NCI-H1092 treated with DMSO at 0.1 percent for 48 hours (cell line): ENCODE data around the gene MAST4.
"Not testable (repeated sequence)": the region's sequence is repeated elsewhere in the genome, so short reads cannot be mapped to it uniquely, and the experiment has no call there.

ENCODE experiments used
- DNase-seq: peaks from one replicate; lab custom pipeline; 2025; lab: John Stamatoyannopoulos, UW

Gene MAST4

GRCh38 chr5:66810151-66810550, 214.0 kb downstream of the MAST4 start:
- no peak for DNase-seq

GRCh38 chr5:66810848-66811261, 214.7 kb downstream of the MAST4 start:
- DNase-seq: no peak

GRCh38 chr5:66812291-66812690, 216.1 kb downstream of the MAST4 start:
- DNase-seq: no peak

GRCh38 chr5:66813306-66813705, 217.1 kb downstream of the MAST4 start:
- no peak for DNase-seq

GRCh38 chr5:66814146-66814991, 218.2 kb downstream of the MAST4 start:
- peak; percentile 10 for DNase-seq

GRCh38 chr5:66818304-66818934, 222.2 kb downstream of the MAST4 start:
- no peak for DNase-seq

GRCh38 chr5:66818935-66819328, 222.7 kb downstream of the MAST4 start:
- no peak for DNase-seq

GRCh38 chr5:66820630-66821207, 224.5 kb downstream of the MAST4 start:
- no peak for DNase-seq

GRCh38 chr5:66821688-66822429, 225.7 kb downstream of the MAST4 start:
- no peak for DNase-seq

- not testable (repeated sequence) for DNase-seq
Observed at GRCh38 chr5:66822906-66823305, 226.7 kb downstream of the MAST4 start.

GRCh38 chr5:66824476-66824875, 228.3 kb downstream of the MAST4 start:
- no peak for DNase-seq

GRCh38 chr5:66826263-66826662, 230.1 kb downstream of the MAST4 start:
- no peak for DNase-seq

- no peak for DNase-seq
Observed at GRCh38 chr5:66826696-66827095, 230.5 kb downstream of the MAST4 start.

- no peak for DNase-seq
Observed at GRCh38 chr5:66828046-66828547, 231.9 kb downstream of the MAST4 start.

- DNase-seq: no peak
Observed at GRCh38 chr5:66828548-66829357, 232.6 kb downstream of the MAST4 start.

GRCh38 chr5:66829358-66829674, 233.1 kb downstream of the MAST4 start:
- no peak for DNase-seq

- no peak for DNase-seq
Observed at GRCh38 chr5:66829826-66830225, 233.6 kb downstream of the MAST4 start.

GRCh38 chr5:66830636-66831035, 234.4 kb downstream of the MAST4 start:
- no peak for DNase-seq

- DNase-seq: no peak
Observed at GRCh38 chr5:66839636-66840185, 243.5 kb downstream of the MAST4 start.

GRCh38 chr5:66840511-66841013, 244.4 kb downstream of the MAST4 start:
- no peak for DNase-seq

- no peak for DNase-seq
Observed at GRCh38 chr5:66841264-66841663, 245.1 kb downstream of the MAST4 start.
